GM12875 (cell line): Measurements from ENCODE around the gene GOT2.
"Not testable (repeated sequence)": the region's sequence is repeated elsewhere in the genome, so short reads cannot be mapped to it uniquely, and the experiment has no call there.

Experiments used
- H3K4me3 ChIP-seq: one replicate; pipeline ENCODE4 v1.5.1; 2011; ENCODE audit warnings: low read depth, low read length, control low read depth
- TF ChIP-seq, protein P1 (sequence below): IDR thresholded peaks from 2 replicates; pipeline ENCODE4 v1.5.1; 2011; ENCODE audit warnings: low read depth, mild to moderate bottlenecking, control low read depth, inconsistent platforms, low read length, moderate library complexity, borderline replicate concordance; ENCODE audit not compliant: insufficient read depth

Gene GOT2

DNA sequence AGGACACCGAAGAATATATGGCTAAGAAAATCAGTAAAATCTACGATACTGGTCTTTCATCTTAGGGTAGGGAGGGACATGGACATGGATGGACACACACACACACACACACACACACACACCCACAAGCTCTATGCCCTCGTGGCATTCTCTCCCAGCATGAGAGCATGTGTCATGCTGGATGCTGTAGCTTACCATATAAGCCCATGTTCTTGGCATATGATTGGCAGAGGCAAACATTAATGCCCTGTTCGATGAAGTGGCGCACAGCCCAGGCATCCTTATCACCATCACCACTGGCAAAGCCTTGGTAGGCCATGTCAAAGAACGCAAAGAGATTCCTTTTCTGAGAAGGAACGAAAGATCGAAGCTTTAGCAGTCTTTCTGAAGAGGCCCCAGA, 17.6 kb downstream of the GOT2 start:
- TF ChIP-seq, protein P1, sequence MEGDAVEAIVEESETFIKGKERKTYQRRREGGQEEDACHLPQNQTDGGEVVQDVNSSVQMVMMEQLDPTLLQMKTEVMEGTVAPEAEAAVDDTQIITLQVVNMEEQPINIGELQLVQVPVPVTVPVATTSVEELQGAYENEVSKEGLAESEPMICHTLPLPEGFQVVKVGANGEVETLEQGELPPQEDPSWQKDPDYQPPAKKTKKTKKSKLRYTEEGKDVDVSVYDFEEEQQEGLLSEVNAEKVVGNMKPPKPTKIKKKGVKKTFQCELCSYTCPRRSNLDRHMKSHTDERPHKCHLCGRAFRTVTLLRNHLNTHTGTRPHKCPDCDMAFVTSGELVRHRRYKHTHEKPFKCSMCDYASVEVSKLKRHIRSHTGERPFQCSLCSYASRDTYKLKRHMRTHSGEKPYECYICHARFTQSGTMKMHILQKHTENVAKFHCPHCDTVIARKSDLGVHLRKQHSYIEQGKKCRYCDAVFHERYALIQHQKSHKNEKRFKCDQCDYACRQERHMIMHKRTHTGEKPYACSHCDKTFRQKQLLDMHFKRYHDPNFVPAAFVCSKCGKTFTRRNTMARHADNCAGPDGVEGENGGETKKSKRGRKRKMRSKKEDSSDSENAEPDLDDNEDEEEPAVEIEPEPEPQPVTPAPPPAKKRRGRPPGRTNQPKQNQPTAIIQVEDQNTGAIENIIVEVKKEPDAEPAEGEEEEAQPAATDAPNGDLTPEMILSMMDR, result no peak

GRCh38 chr16:58713742-58714141, 20.4 kb downstream of the GOT2 start:
- H3K4me3 ChIP-seq, result no peak overlapping the region

More for the DNA sequence above, 17.6 kb downstream of the GOT2 start:
- no peak overlapping the region for H3K4me3 ChIP-seq

GRCh38 chr16:58709333-58709732, 24.8 kb downstream of the GOT2 start:
- TF ChIP-seq, protein P1, result no peak
- H3K4me3 ChIP-seq, result no peak overlapping the region

More at GRCh38 chr16:58713742-58714141, 20.4 kb downstream of the GOT2 start:
- TF ChIP-seq, protein P1, result no peak

- TF ChIP-seq, protein P1, result no peak
- no peak overlapping the region for H3K4me3 ChIP-seq
These were observed 35.0 kb downstream of the GOT2 start for GRCh38 chr16:58699151-58699550.

- TF ChIP-seq, protein P1, result no peak
- H3K4me3 ChIP-seq, result no peak overlapping the region
These were observed 38.7 kb downstream of the GOT2 start for GRCh38 chr16:58695368-58695767.

DNA sequence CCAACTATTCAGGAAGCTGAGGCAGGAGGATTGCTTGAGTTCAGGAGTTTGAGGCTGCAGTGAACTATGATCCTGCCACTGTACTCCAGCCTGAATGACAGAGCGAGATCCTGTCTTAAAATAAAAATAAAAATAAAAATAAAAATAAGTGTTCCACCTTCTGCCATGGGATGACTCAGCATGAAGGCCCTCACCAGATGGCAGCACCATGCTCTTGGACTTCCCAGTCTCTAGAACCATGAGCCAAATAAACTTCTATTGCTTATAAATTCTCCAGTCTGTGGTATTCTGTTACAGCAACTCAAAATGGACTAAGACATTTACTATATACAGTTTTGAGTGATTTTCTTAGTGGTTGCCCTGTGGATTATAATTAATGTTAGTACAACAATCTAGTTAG, 41.7 kb downstream of the GOT2 start:
- H3K4me3 ChIP-seq, result no peak overlapping the region
- TF ChIP-seq, protein P1, result no peak

DNA sequence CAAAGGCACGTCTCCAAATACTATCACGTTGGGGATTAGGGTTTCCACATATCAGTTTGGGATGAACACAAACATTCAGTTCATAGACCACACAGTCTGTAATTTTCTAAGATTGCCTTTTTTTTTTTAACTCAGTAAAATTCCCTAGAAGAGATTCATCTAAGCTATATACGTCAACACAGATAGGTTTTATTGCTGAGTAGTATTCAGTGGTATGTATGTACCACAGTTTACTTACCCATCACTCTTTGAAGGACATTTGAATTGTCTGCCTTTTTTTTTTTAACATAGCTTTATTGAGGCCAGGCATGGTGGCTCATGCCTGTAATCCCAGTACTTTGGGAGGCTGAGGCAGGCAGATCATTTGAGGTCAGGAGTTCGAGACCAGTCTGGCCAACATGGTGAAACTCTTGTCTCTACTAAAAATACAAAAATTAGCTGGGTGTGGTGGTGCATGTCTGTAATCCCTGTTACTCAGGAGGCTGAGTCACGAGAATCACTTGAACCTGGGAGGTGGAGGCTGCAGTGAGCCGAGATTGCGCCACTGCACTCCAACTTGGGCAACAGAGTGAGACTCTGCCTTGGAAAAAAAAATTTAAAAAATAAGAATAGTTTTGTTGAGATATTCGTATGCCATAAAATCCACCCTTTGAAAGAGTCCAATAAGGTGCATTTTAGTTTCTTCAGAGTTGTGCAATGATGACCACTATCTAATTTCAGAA, 47.0 kb downstream of the GOT2 start:
- H3K4me3 ChIP-seq, result not testable (repeated sequence)
